ENCODE data around the gene MAP3K12. TPM values are rescaled to one million over a fixed set of nuclear protein-coding genes. Genes with fewer than 3 reads are reported as not detected.
"Not testable (repeated sequence)": the region's sequence is repeated elsewhere in the genome, so short reads cannot be mapped to it uniquely, and the experiment has no call there.

The MAP3K12 gene
- total RNA-seq: 10 to 100 TPM in 1 of 2 donors, 1 to 10 TPM in 1; 4.3 to 30.9 TPM

GRCh38 chr12:53499266-53500141 is at the start of gene MAP3K12:
TSS of gene MAP3K12 (minus strand) at chr12:53499458. CDS start at chr12:53487391, 12,067 bp downstream.
- WGBS: under 1% methylated on average over 46 of the region's 51 CpGs
- H3K4me1 ChIP-seq (replicated peaks): peaks cover 9% of the 10 kb centered on the region
- H3K27me3 ChIP-seq (replicated peaks; ENCODE audit: insufficient read depth): no peaks in the 10 kb centered on the region
- H3K4me3 ChIP-seq: peak within 1 kb of the TSS; percentile 50 to 65
- H3K9me3 ChIP-seq: no peaks in the 10 kb centered on the region
- DNase-seq (ENCODE audit: low spot score): no peak
- TF ChIP-seq POLR2AphosphoS5 (IDR thresholded peaks at IDR 0.05) (no peak), POLR2A (IDR thresholded peaks at IDR 0.05) (no peak), CTCF (IDR thresholded peaks at IDR 0.05) (no peak)
- intact Hi-C loops (cut with DNase I): loop anchor here (5.0 to 10.0 kb wide), 3 partner anchors 47 to 445 kb away; partner anchors contain the start of genes AAAS, PCBP2 and TNS2
- H3K27ac ChIP-seq: peak within 1 kb of the TSS; percentile 95 to 97
- H3K36me3 ChIP-seq: no peaks in the 10 kb centered on the region

- H3K4me3 ChIP-seq; H3K27me3 ChIP-seq (replicated peaks; ENCODE audit: insufficient read depth); H3K4me1 ChIP-seq (replicated peaks); H3K36me3 ChIP-seq; H3K9me3 ChIP-seq; H3K27ac ChIP-seq; DNase-seq (ENCODE audit: low spot score): not testable (repeated sequence)
- intact Hi-C loops (cut with DNase I): loop anchor here (10.0 kb wide), 1 partner anchor 76 kb away; the partner anchor contains the start of gene ATF7
- 98% methylated on average over 6 of the region's 6 CpGs for WGBS
Observed at GRCh38 chr12:53548354-53548753, 49.1 kb upstream of the MAP3K12 start.

GRCh38 chr12:53543539-53543938 is 44.3 kb upstream of the MAP3K12 start:
- Histone ChIP-seq H3K9me3 (no peaks in the 10 kb centered on the region), H3K4me3 (no peak overlapping the region), H3K27me3 (replicated peaks; ENCODE audit: insufficient read depth) (no peaks in the 10 kb centered on the region), H3K36me3 (no peaks in the 10 kb centered on the region), H3K27ac (peak overlapping the region; percentile 32 to 72), H3K4me1 (replicated peaks) (peaks cover 4% of the 10 kb centered on the region)
- WGBS: 14% methylated on average over 5 of the region's 5 CpGs
- peak; percentile 71 for DNase-seq (ENCODE audit: low spot score)
- TF ChIP-seq POLR2A (IDR thresholded peaks at IDR 0.05) (no peak), POLR2AphosphoS5 (IDR thresholded peaks at IDR 0.05) (peak; percentile 69), CTCF (IDR thresholded peaks at IDR 0.05) (peak; percentile 79 to 98 (median 91))
- intact Hi-C loops (cut with DNase I): loop anchor here (2.0 to 10.0 kb wide), 3 partner anchors 81 to 199 kb away; partner anchors contain the start of gene ATF7

GRCh38 chr12:53539526-53539925 is 40.3 kb upstream of the MAP3K12 start:
- H3K4me1 ChIP-seq (replicated peaks): peaks cover 11% of the 10 kb centered on the region
- DNase-seq (ENCODE audit: low spot score): no peak
- no peaks in the 10 kb centered on the region for H3K27me3 ChIP-seq (replicated peaks; ENCODE audit: insufficient read depth)
- intact Hi-C loops (cut with DNase I): no loop called here
- TF ChIP-seq POLR2AphosphoS5 (IDR thresholded peaks at IDR 0.05): no peak
- no peak for TF ChIP-seq POLR2A (IDR thresholded peaks at IDR 0.05)
- no peak for TF ChIP-seq CTCF (IDR thresholded peaks at IDR 0.05)
- H3K9me3 ChIP-seq: no peaks in the 10 kb centered on the region
- H3K27ac ChIP-seq: peak overlapping the region; percentile 65 to 82
- WGBS: 95% methylated on average over 3 of the region's 3 CpGs
- peaks cover 0 to 3% of the 10 kb centered on the region in 2 donors for H3K36me3 ChIP-seq
- H3K4me3 ChIP-seq: no peak overlapping the region

- TF ChIP-seq CTCF (IDR thresholded peaks at IDR 0.05) (no peak), POLR2AphosphoS5 (IDR thresholded peaks at IDR 0.05) (peak; percentile 91), POLR2A (IDR thresholded peaks at IDR 0.05) (no peak)
- Histone ChIP-seq H3K9me3 (no peaks in the 10 kb centered on the region), H3K27ac (peak overlapping the region; percentile 65 to 82), H3K36me3 (peaks cover 0 to 3% of the 10 kb centered on the region in 2 donors), H3K27me3 (replicated peaks; ENCODE audit: insufficient read depth) (no peaks in the 10 kb centered on the region), H3K4me3 (no peak overlapping the region), H3K4me1 (replicated peaks) (peaks cover 7% of the 10 kb centered on the region)
- WGBS: 13% methylated on average over 1 of the region's 1 CpG
- intact Hi-C loops (cut with DNase I): no loop called here
- peak; percentile 83 for DNase-seq (ENCODE audit: low spot score)
Observed at GRCh38 chr12:53538209-53538689, 39.0 kb upstream of the MAP3K12 start.
